HepG2 (cell line): Measurements from ENCODE around the gene GSK3B. TPM values are rescaled to one million over a fixed set of nuclear protein-coding genes. Genes with fewer than 3 reads are reported as not detected.

Experiments used
- ATAC-seq: fragments of 200-7000 bp; cut with Tn5 transposase; 3 replicates; pipeline ENCODE4 v1.9.1; 2020; ENCODE audit warnings: mild to moderate bottlenecking, moderate library complexity
- BruUV-seq: library from RNA; stranded (reverse); fragments of 400-500 nt; replicated peaks from 2 replicates; lab custom pipeline; 2021; lab: Mats Ljungman, UMichigan
- CTCF ChIA-PET: fragments of 300-600 bp; formaldehyde crosslinking; extraction: SDS; loops from one replicate; lab custom pipeline; 2021; ENCODE audit warnings: low total read pairs, inconsistent platforms, low intra/inter-chr PET ratio; lab: Yijun Ruan, JAX
- POLR2A ChIA-PET: fragments of 350-600 bp; sonication (Branson Sonifier 250); formaldehyde crosslinking; loops from one replicate; lab custom pipeline; 2020; ENCODE audit warnings: antibody characterized with exemption, inconsistent platforms; lab: Yijun Ruan, JAX
- DNase-seq: peaks from one replicate; pipeline ENCODE4 v3.0.0-alpha.2; 2015; ENCODE audit warnings: low spot score
- FAIRE-seq: peaks from 3 replicates; lab custom pipeline; 2011; peaks lifted over from hg19 to GRCh38; lab: Jason Lieb, UNC
- H2AFZ ChIP-seq: one replicate; pipeline ENCODE4 v1.6.1; 2011; ENCODE audit warnings: low read length, inconsistent platforms
- H3K27ac ChIP-seq: fragments of 300-600 bp; 3 replicates; pipeline ENCODE4 v1.8.0; 2011; ENCODE audit warnings: mixed run types, mild to moderate bottlenecking, mixed read lengths, low read length, inconsistent platforms; ENCODE audit not compliant: insufficient read depth; ENCODE audit errors: extremely low read length
- H3K27me3 ChIP-seq, 2 experiments: fragments of 200-600 bp in 1 of 2; 2 replicates in 1 of 2; 3 replicates in 1 of 2; pipeline versions ENCODE4 v1.6.0 to v1.8.0; 2011; ENCODE audit warnings: low read length in 2 of 2, mild to moderate bottlenecking in 2 of 2, moderate library complexity in 2 of 2, inconsistent platforms in 1 of 2; ENCODE audit not compliant: insufficient read depth in 2 of 2, control insufficient read depth in 1 of 2
- H3K36me3 ChIP-seq, 2 experiments: fragments of 200-600 bp in 1 of 2; replicated peaks in 1 of 2; 2 replicates in 1 of 2; 3 replicates in 1 of 2; pipeline versions ENCODE4 v1.5.1 to v1.8.0; 2011; ENCODE audit warnings: low read length in 2 of 2, inconsistent platforms in 1 of 2; ENCODE audit not compliant: insufficient read depth in 2 of 2, control insufficient read depth in 1 of 2
- H3K4me1 ChIP-seq: 2 replicates; pipeline ENCODE4 v1.5.1; 2012; ENCODE audit warnings: low read length, inconsistent platforms; ENCODE audit not compliant: insufficient read depth
- H3K4me2 ChIP-seq: 2 replicates; pipeline ENCODE4 v1.6.0; 2011; ENCODE audit warnings: low read depth, low read length, inconsistent platforms
- H3K4me3 ChIP-seq, 3 experiments: fragments of 200-600 bp in 1 of 3; sonication (generic), shearing (Covaris generic) in 1 of 3; replicated peaks in 1 of 3; 2 replicates each; pipeline ENCODE4 v1.5.1; 2011 to 2016; ENCODE audit warnings: low read length in 3 of 3, inconsistent platforms in 2 of 3, low read depth in 2 of 3, mild to moderate bottlenecking in 2 of 3, control low read depth in 1 of 3, mixed read lengths in 1 of 3; ENCODE audit not compliant: insufficient read depth in 1 of 3
- H3K79me2 ChIP-seq: one replicate; pipeline ENCODE4 v1.6.1; 2011; ENCODE audit warnings: low read length, inconsistent platforms; ENCODE audit not compliant: insufficient read depth
- H3K9ac ChIP-seq: 2 replicates; pipeline ENCODE4 v1.6.0; 2011; ENCODE audit warnings: mild to moderate bottlenecking, low read depth, low read length, inconsistent platforms; ENCODE audit not compliant: insufficient read depth
- H3K9me3 ChIP-seq: 2 replicates; pipeline ENCODE4 v1.5.1; 2012; ENCODE audit warnings: mild to moderate bottlenecking, low read length
- H4K20me1 ChIP-seq: 2 replicates; pipeline ENCODE4 v1.6.0; 2011; ENCODE audit warnings: inconsistent platforms, mild to moderate bottlenecking, low read length, moderate library complexity; ENCODE audit not compliant: insufficient read depth
- MAF1 ChIP-seq: sonication (generic); formaldehyde crosslinking; IDR thresholded peaks from 2 replicates; pipeline ENCODE4 v1.5.0; 2020; ENCODE audit warnings: missing genetic modification reagents, borderline replicate concordance
- SNAPC2 ChIP-seq: sonication (generic); formaldehyde crosslinking; IDR thresholded peaks from 2 replicates; pipeline ENCODE4 v1.8.1; 2022; ENCODE audit warnings: mild to moderate bottlenecking, missing genetic modification reagents
- ZFP36L1 ChIP-seq: sonication (generic); formaldehyde crosslinking; IDR thresholded peaks from 2 replicates; pipeline ENCODE4 v1.8.0; 2022; ENCODE audit warnings: mild to moderate bottlenecking, missing genetic modification reagents, moderate library complexity
- ZNF235 ChIP-seq: sonication (generic); formaldehyde crosslinking; IDR thresholded peaks from 2 replicates; pipeline ENCODE4 v1.8.1; 2023; ENCODE audit warnings: mild to moderate bottlenecking, missing genetic modification reagents, borderline replicate concordance
- ZNF264 ChIP-seq: sonication (generic); formaldehyde crosslinking; IDR thresholded peaks from 2 replicates; pipeline ENCODE4 v1.4.0; 2020; ENCODE audit warnings: missing genetic modification reagents
- ZNF33B ChIP-seq: sonication (generic); formaldehyde crosslinking; IDR thresholded peaks from 2 replicates; pipeline ENCODE4 v1.5.1; 2020; ENCODE audit warnings: mild to moderate bottlenecking, missing genetic modification reagents
- ZSCAN29 ChIP-seq: sonication (generic); formaldehyde crosslinking; conservative IDR thresholded peaks from 2 replicates; pipeline ENCODE4 v1.4.0; 2020; ENCODE audit warnings: mild to moderate bottlenecking, missing genetic modification reagents
- WGBS: methylation state at CpG from one replicate; pipeline ENCODE4 v1.1.6; 2017; ENCODE audit warnings: low lambda C conversion rate; 5-methylcytosine and 5-hydroxymethylcytosine counted together
- in situ Hi-C: cut with HindIII; loops from 2 replicates; pipeline ENCODE4 v1.10.0; 2017; ENCODE audit warnings: low pct_unique_long_range_greater_than_20kb; ENCODE audit not compliant: extremely low pct_ligation_motif_present
- intact Hi-C: fragments of 100-400 bp; cut with micrococcal nuclease; formaldehyde crosslinking; loops from one replicate; pipeline ENCODE4 v1.10.0; 2022; ENCODE audit not compliant: unreplicated experiment
- polyA plus RNA-seq, 8 experiments: library from polyadenylated mRNA; depleted of rRNA in 3 of 8; stranded (reverse) in 7 of 8; unstranded in 1 of 8; fragments of >200 nt; fragmentation: Illumina TruSeq in 4 of 8; extraction: Trizol in 4 of 8; gene quantifications; 2 replicates each; pipeline versions ENCODE4 v1.2.1 to v1.2.3, GENCODE V29; 2011 to 2016; ENCODE audit warnings: low read depth in 4 of 8, missing spikeins in 1 of 8, mixed read lengths in 1 of 8; ENCODE audit not compliant: insufficient read depth in 1 of 8
- total RNA-seq, 5 experiments: library from RNA; depleted of rRNA; stranded (reverse); fragments of >200 nt; fragmentation: Illumina TruSeq; extraction: Trizol; gene quantifications; 2 replicates each; pipeline ENCODE4 v1.2.3, GENCODE V29; 2016; ENCODE audit warnings: low read depth in 1 of 5
- TF ChIP-seq, protein P1 (sequence below): IDR thresholded peaks from 2 replicates; pipeline ENCODE4 v1.6.1; 2012; ENCODE audit warnings: low read depth, low read length, improper control_type of control experiment

GSK3B gene
- total and polyA plus RNA-seq, 2 of the 13 experiments (the other 11 are each of a cell fraction or from before 2014, with no cell fraction given), result 22.3 to 30.1 TPM

DNA sequence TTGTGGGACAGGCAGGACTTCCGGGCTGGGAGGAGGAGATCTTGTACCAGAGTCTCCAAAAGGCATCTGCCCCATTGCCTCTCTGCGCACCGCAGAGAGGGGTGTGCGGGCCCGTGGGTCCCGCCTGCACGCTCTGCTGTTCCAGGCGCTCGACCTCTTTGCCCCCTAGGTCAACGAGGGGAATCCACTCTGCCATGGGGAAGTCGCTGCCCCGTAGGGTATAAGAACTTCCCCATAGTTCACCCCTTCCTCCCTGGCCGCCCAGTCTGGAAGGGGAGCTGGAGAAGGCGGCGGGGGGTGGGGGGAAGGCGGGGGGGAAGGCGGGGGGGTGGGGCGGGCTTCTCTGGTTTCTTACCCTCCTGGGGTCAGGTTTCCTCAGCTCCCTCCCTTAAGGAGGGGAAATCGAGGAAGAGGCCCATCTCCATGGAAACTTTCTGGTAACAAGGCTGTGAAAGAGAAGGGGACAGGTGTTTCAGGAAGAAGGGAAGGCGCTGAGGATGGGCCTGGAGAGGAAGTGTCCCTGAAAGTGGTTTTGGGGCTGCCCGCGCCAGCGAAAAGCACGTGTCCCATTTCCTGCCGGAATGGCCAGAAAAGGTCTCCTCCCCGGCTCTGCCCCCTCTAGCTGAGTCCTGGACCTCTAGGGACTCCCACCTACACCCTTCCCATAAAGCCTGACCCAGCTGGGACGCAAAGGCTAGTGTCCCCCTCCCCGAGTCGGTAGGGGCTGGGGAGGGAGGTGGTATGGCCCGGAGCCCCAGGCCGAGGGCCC, 284.8 kb downstream of the GSK3B start:
- no peaks in the 10 kb centered on the region; a peak in 1 of 5 replicates for H3K27me3 ChIP-seq
- ChIA-PET CTCF (no interaction called here), POLR2A (no interaction called here)
- H3K4me2 ChIP-seq, result no peak overlapping the region
- in situ Hi-C loops, result no loop called here
- H4K20me1 ChIP-seq, result no peaks in the 10 kb centered on the region
- BruUV-seq, result no TSS peak
- no peak overlapping the region for H3K27ac ChIP-seq
- FAIRE-seq (no peak), DNase-seq (no peak)
- H3K79me2 ChIP-seq, result no peaks in the 10 kb centered on the region
- 95% methylated on average over 25 of the region's 31 CpGs for WGBS
- H3K36me3 ChIP-seq, result peaks cover 4 to 6% of the 10 kb centered on the region in 2 experiments; a peak in 2 of 5 replicates
- no peak for TF ChIP-seq MAF1 (CRISPR knock-in tag)
- no peak for TF ChIP-seq ZNF235
- TF ChIP-seq ZNF264 (CRISPR knock-in tag), result no peak
- no peak for TF ChIP-seq SNAPC2 (CRISPR knock-in tag)
- TF ChIP-seq ZSCAN29, result no peak
- no peak for TF ChIP-seq ZNF33B (CRISPR knock-in tag)
- TF ChIP-seq ZFP36L1 (CRISPR knock-in tag), result no peak
- TF ChIP-seq, protein P1, sequence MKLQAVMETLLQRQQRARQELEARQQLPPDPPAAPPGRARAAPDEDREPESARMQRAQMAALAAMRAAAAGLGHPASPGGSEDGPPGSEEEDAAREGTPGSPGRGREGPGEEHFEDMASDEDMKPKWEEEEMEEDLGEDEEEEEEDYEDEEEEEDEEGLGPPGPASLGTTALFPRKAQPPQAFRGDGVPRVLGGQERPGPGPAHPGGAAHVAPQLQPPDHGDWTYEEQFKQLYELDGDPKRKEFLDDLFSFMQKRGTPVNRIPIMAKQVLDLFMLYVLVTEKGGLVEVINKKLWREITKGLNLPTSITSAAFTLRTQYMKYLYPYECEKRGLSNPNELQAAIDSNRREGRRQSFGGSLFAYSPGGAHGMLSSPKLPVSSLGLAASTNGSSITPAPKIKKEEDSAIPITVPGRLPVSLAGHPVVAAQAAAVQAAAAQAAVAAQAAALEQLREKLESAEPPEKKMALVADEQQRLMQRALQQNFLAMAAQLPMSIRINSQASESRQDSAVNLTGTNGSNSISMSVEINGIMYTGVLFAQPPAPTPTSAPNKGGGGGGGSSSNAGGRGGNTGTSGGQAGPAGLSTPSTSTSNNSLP, result no peak
- TF ChIP-seq, all 625 proteins: peak for 0
- Histone ChIP-seq H3K4me1 (no peaks in the 10 kb centered on the region), H3K4me3 (no peak overlapping the region), H2AFZ (no peak overlapping the region), H3K9ac (no peak overlapping the region), H3K9me3 (no peaks in the 10 kb centered on the region)
- no peak for ATAC-seq
- intact Hi-C loops, result no loop called here
